Heart left ventricle (tissue), 16 donors: ENCODE measurements around the gene NCOA5. TPM values are rescaled to one million over a fixed set of nuclear protein-coding genes. Genes with fewer than 3 reads are reported as not detected.

Source experiments
- ATAC-seq, 4 donors: fragments of 200-7000 bp; cut with Tn5 transposase; one replicate each; pipeline ENCODE4 v1.9.1; 2020 to 2022; ENCODE audit warnings: moderate library complexity in 4 of 4, mild to moderate bottlenecking in 3 of 4, moderate number of reproducible peaks in 1 of 4
- DNase-seq, 5 donors: peaks; one replicate each; pipeline ENCODE4 v3.0.0-alpha.2; 2020
- H3K27ac ChIP-seq, 12 donors: fragments of 200-600 bp; sonication (generic) in 4 of 12; one replicate each; pipeline versions ENCODE4 v1.5.0 to v1.8.0; 2016 to 2022; ENCODE audit warnings: mild to moderate bottlenecking in 2 of 12
- H3K27me3 ChIP-seq, 9 donors: fragments of 200-600 bp; sonication (generic) in 2 of 9; one replicate each; pipeline versions ENCODE4 v1.5.1 to v1.8.0; 2016 to 2022; ENCODE audit warnings: mild to moderate bottlenecking in 3 of 9
- H3K36me3 ChIP-seq, 9 donors: fragments of 200-600 bp; sonication (generic) in 2 of 9; one replicate each; pipeline versions ENCODE4 v1.5.0 to v1.8.0; 2018 to 2022; ENCODE audit warnings: mild to moderate bottlenecking in 2 of 9
- H3K4me1 ChIP-seq, 12 donors: fragments of 200-600 bp; sonication (generic) in 4 of 12; one replicate each; pipeline versions ENCODE4 v1.5.0 to v1.8.0; 2016 to 2022; ENCODE audit warnings: mild to moderate bottlenecking in 3 of 12
- H3K4me3 ChIP-seq, 12 donors: fragments of 200-600 bp; sonication (generic) in 4 of 12; one replicate each; pipeline versions ENCODE4 v1.5.0 to v1.8.0; 2017 to 2022; ENCODE audit warnings: mild to moderate bottlenecking in 9 of 12, moderate library complexity in 4 of 12
- H3K9me3 ChIP-seq, 12 donors: fragments of 200-600 bp; sonication (generic) in 4 of 12; one replicate each; pipeline versions ENCODE4 v1.5.0 to v1.8.0; 2016 to 2022; ENCODE audit warnings: mild to moderate bottlenecking in 1 of 12
- CTCF ChIP-seq, 12 donors: fragments of 200-600 bp; sonication (generic) in 4 of 12; IDR thresholded peaks; one replicate each; pipeline versions ENCODE4 v1.5.0 to v1.8.0; 2018 to 2022; ENCODE audit warnings: antibody characterized with exemption in 12 of 12, mild to moderate bottlenecking in 5 of 12
- POLR2A ChIP-seq, 2 donors: fragments of 450-650 bp; IDR thresholded peaks; one replicate each; pipeline ENCODE4 v1.6.1; 2017; ENCODE audit warnings: antibody characterized with exemption in 2 of 2, mild to moderate bottlenecking in 2 of 2, moderate library complexity in 2 of 2
- WGBS, 4 donors: extraction: QIAGEN DNeasy Blood & Tissue Kit in 2 of 4; methylation state at CpG; one replicate each; pipeline versions ENCODE4 v1.1.5 to v1.1.7; 2013 to 2018; 5-methylcytosine and 5-hydroxymethylcytosine counted together
- intact Hi-C, 10 donors: fragments of 100-400 bp; cut with DNase I; formaldehyde crosslinking; loops; one replicate each; pipeline versions ENCODE4 v1.11.1 to v1.14.2; 2022
- polyA plus RNA-seq, 2 donors: library from polyadenylated mRNA; stranded (reverse); fragments of 200-250 nt; gene quantifications; one replicate each; pipeline ENCODE4 v1.2.3, GENCODE V29; 2013
- total RNA-seq, 9 donors: library from RNA; depleted of rRNA in 2 of 9; stranded (reverse); fragments of >200 nt in 2 of 9; fragmentation: NEBNext Ultra II Directional in 3 of 9; extraction: Animal tissue kit (Norgen Biotek cat#: 25700) in 3 of 9; gene quantifications; one replicate each; pipeline versions ENCODE4 v1.1.0 to v1.2.4, GENCODE V29; 2016 to 2023
- donor health status: ischemic (EF 13 %, LVEDD 7.1; RV severe dilation, severe dysfunction).
- donor health status: healthy with polysubstance abuse.
- donor health status: DM: no; HTN: yes; CAD: no.
- donor health status: DM: no; HTN: no; CAD: no.
- donor health status: ischemic (EF 25% LVEDD 6.9; RV normal size, moderate dysfunction).
- donor health status: ischemic (EF 25% LVEDD 5.7; RV mildly dilated, moderate dysfunction).
- donor health status: healthy.
- donor health status: DM: yes; HTN: yes; CAD: no.
- donor health status: ischemic (EF 35%, LVEDD 5.7; RV mildly dilated, moderate dysfunction).
- donor health status: nonischemic (EF 11% LVEDD 7.7; RV severe dilation, severe dysfunction).
- donor health status: DM: yes; HTN: yes; CAD: no.
- donor health status: PGD.
- donor health status: ischemic (EF 29% LVEDD 5.4; RV normal size, mild dysfunction).
- donor health status: nonischemic (EF 23%, LVEDD 6.1; RV moderate dilation, normal function).

Gene NCOA5
- total and polyA plus RNA-seq, 11 donors: 5.7 to 17.4 (median 12.3) TPM

DNA sequence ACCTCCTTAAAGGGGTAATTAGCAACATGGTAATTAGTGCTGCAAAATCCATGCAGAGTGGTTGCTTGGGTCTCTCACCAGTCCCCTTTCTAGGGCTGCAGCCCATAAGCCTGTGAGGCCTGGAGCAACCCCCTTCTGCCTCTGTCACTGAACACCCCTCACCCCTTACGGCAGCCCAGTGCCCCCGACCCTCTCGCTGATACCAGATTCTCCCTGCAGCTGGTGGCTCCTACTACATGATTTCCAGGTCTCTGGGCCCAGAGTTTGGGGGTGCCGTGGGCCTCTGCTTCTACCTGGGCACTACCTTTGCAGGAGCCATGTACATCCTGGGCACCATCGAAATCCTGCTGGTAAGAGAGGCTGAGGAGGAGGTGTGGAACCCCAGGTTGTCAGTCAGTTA lies 52.7 kb downstream of the NCOA5 start:
- WGBS, 4 donors: 58 to 70% (median 63%) methylated on average over 5 of the region's 5 CpGs
- ATAC-seq (no peak), DNase-seq (peak in 1 of 5 donors; percentile 19)
- no peak overlapping the region for H3K27ac ChIP-seq
- intact Hi-C loops: no loop called here
- no peak overlapping the region for H3K4me3 ChIP-seq
- no peaks in the 10 kb centered on the region for H3K36me3 ChIP-seq
- H3K27me3 ChIP-seq: peaks cover 4 to 67% (median 36%) of the 10 kb centered on the region in 9 donors
- peaks cover 0 to 5% (median 0%) of the 10 kb centered on the region in 12 donors for H3K4me1 ChIP-seq
- no peaks in the 10 kb centered on the region for H3K9me3 ChIP-seq
- TF ChIP-seq CTCF (IDR thresholded peaks at IDR 0.05) (no peak), POLR2A (IDR thresholded peaks at IDR 0.05) (no peak)

DNA sequence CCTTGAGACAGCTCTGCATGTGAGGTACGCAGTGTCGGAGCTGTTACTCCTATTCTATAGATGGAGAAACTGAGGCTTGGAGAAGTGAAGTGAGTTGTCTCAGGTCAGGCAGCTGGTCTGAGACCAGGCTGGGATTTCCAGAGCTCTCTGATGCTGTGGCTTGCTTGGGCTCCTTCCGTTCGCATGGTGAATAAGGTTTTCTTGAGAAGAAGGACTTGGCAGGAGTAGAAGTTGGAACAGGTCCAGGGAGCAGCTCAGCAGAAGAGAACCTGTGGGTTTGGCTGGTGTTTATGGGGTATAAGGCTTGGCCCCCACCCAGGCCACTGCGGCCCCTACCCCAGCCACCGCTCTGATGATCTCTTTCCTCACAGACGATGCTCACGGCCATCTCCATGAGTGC lies 53.4 kb downstream of the NCOA5 start:
- H3K36me3 ChIP-seq: no peaks in the 10 kb centered on the region
- peak in 1 of 5 donors; percentile 27 for DNase-seq
- no peak overlapping the region for H3K4me3 ChIP-seq
- peaks cover 11 to 67% (median 37%) of the 10 kb centered on the region in 9 donors for H3K27me3 ChIP-seq
- no peak for TF ChIP-seq POLR2A (IDR thresholded peaks at IDR 0.05)
- TF ChIP-seq CTCF (IDR thresholded peaks at IDR 0.05): no peak
- peaks cover 0 to 11% (median 0%) of the 10 kb centered on the region in 12 donors for H3K4me1 ChIP-seq
- intact Hi-C loops: no loop called here
- no peak for ATAC-seq
- no peak overlapping the region for H3K27ac ChIP-seq
- no peaks in the 10 kb centered on the region for H3K9me3 ChIP-seq
- WGBS, 4 donors: 85 to 90% (median 87%) methylated on average over 8 of the region's 8 CpGs

DNA sequence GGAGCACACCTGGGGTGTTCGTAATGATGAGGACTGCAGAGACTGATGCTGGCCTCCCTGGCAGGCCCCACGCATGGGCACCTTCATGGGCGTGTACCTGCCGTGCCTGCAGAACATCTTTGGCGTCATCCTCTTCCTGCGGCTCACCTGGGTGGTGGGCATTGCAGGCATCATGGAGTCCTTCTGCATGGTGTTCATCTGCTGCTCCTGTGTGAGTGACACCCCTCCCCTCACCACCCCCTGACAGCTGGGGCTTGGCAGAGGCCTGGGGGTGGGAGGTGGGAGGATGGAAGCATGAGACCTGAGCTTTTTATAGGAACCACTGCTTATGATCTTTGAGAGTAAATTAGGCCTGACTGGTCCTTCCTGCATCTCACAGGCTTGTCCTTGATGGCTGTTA lies 54.0 kb downstream of the NCOA5 start:
- intact Hi-C loops: no loop called here
- Histone ChIP-seq H3K4me1 (peaks cover 0 to 11% (median 0%) of the 10 kb centered on the region in 12 donors), H3K27ac (no peak overlapping the region), H3K36me3 (no peaks in the 10 kb centered on the region), H3K4me3 (no peak overlapping the region), H3K27me3 (peaks cover 16 to 67% (median 42%) of the 10 kb centered on the region in 9 donors), H3K9me3 (no peaks in the 10 kb centered on the region)
- TF ChIP-seq POLR2A (IDR thresholded peaks at IDR 0.05) (no peak), CTCF (IDR thresholded peaks at IDR 0.05) (no peak)
- ATAC-seq: no peak
- peak in 1 of 5 donors; percentile 30 for DNase-seq
- 74 to 77% (median 76%) methylated on average over 6 of the region's 6 CpGs for WGBS, 4 donors

DNA sequence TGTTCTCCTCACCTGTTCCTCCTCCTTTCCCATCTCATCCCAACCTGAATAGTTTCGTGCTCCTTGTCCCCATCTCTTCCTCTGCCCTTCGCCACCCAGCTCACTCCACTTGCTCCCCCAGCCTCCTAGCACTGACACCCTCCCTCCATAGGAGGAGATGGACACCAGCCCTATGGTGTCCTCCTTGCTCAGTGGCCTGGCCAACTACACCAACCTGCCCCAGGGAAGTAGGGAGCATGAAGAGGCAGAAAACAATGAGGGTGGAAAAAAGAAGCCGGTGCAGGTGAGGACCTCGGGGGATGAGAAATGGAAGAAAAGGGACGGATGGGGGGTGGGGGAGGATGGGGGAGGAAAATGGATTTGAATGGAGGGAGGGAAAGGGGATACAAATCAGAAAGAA lies 54.5 kb downstream of the NCOA5 start:
- 56 to 59% (median 57%) methylated on average over 5 of the region's 5 CpGs for WGBS, 4 donors
- intact Hi-C loops: no loop called here
- ATAC-seq (no peak), DNase-seq (no peak)
- Histone ChIP-seq H3K27ac (no peak overlapping the region), H3K4me3 (no peak overlapping the region), H3K4me1 (peaks cover 0 to 11% (median 0%) of the 10 kb centered on the region in 12 donors), H3K9me3 (no peaks in the 10 kb centered on the region), H3K27me3 (peaks cover 21 to 67% (median 46%) of the 10 kb centered on the region in 9 donors), H3K36me3 (no peaks in the 10 kb centered on the region)
- TF ChIP-seq CTCF (IDR thresholded peaks at IDR 0.05) (no peak), POLR2A (IDR thresholded peaks at IDR 0.05) (no peak)
